ENCODE results near the gene PCDHGA6.

- TF ChIP-seq GATA2 (IDR thresholded peaks at IDR 0.05; ENCODE audit: low read depth, low read length) (no peak), GATA3 (IDR thresholded peaks at IDR 0.05; ENCODE audit: low read depth, low read length) (no peak)
Observed at GRCh38 chr5:141413540-141414069, 39.9 kb downstream of the PCDHGA6 start.
